ENCODE data around the gene ALB.

Gene ALB

DNA sequence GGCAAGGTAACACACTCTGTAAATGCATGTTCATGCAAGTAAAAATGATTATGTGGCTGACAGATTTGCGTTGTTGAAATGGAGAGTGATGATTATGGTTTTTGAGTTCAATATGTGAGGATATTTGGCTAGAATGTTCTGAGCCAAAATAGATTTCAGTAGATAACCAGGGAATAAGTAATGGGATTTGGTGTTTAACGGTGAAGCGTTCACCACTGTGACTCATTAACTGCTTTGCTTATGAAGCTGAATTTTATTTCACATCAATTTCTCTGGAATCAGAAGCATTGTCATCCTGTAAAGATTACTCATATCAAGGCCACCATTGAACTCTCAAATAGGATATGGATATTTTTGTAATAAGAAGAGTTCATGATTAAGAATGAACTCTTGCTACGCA is 43.6 kb downstream of the ALB start:
- DNase-seq (ENCODE audit: extremely low read depth, low read depth), result no peak
- no peak for TF ChIP-seq CTCF (IDR thresholded peaks at IDR 0.05; ENCODE audit: low read depth, low read length, missing control alignments)
- H3K4me3 ChIP-seq (replicated peaks; ENCODE audit: low read depth, low read length), result no peak overlapping the region

DNA sequence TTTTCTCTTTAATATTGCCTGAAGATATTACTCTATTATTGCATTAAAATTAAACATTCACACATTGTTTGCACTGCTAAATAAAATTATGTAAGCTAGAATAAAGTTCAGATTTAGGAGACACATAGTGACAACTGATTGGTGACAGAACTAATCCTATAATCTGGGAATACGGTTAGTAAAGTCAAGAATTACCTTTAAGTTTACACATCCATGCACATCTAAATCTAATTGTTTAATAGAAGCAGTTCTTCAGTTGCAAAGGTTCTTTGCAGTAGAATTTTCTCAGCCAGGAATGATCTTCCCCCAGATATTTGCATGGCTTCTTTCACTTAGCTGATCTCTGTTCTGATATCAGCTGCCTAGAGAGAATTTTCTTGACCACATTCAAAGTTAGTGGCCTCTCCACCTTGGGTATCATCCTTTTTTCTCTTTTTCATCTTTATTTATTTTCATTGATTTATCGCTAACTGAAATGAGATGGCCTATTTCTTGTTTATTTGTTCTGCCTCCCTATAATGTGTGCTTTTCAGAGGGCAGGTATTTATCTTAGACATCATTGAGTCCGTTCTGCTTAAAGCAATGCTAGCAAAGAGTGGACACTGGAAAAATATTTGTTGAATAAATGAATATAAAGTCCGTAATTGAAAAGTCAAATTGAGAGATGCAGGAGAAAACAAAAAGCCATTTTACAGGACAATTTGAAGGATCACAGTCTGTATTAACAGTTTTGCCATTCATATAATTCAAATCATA is 44.5 kb downstream of the ALB start:
- no peak for DNase-seq (ENCODE audit: extremely low read depth, low read depth)
- TF ChIP-seq CTCF (IDR thresholded peaks at IDR 0.05; ENCODE audit: low read depth, low read length, missing control alignments), result no peak
- H3K4me3 ChIP-seq (replicated peaks; ENCODE audit: low read depth, low read length), result no peak overlapping the region

DNA sequence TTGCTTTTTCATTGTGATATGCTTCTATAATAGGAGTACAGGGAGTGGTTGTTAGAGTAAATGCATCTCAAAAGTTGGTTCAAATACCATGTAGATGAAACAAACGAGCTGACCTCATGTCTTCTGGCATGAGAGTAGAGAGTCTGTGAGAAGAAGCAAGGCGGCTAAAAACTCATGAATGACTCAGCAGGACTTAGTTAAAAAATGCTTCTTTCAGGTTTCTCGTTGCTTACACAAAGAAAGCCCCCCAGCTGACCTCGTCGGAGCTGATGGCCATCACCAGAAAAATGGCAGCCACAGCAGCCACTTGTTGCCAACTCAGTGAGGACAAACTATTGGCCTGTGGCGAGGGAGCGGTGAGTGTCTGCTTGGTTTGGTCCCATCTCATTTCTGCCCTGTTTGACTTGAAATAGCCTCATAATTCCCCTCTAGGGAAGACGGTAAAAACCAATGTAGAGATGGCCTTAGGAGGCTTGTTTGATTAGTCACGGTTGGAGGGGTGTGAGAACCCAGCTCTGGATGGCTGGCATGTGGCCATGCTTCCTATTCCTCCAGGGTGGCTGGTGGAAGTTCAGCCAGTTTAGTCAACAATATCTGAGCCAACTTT is 46.4 kb downstream of the ALB start:
- no peak for TF ChIP-seq CTCF (IDR thresholded peaks at IDR 0.05; ENCODE audit: low read depth, low read length, missing control alignments)
- no peak overlapping the region for H3K4me3 ChIP-seq (replicated peaks; ENCODE audit: low read depth, low read length)
- DNase-seq (ENCODE audit: extremely low read depth, low read depth), result no peak

DNA sequence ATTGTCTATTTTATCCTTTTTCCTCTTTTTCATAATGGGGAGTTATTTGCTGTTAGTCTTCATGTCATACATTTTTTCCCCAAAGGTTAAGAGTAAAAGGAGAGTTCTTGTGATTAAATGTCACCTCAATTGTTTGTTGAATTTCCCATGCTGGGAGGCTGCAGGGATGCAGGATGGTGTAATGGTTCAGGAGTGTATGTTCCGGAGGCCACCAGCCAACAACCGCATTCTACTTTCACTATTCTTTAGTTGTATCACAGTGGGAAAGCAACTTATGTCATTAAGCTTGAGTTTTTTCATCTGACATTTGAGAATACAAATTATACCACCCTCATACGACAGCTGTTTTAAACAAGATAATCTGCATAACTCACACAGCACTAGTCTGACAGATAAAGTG is 47.3 kb downstream of the ALB start:
- H3K4me3 ChIP-seq (replicated peaks; ENCODE audit: low read depth, low read length), result no peak overlapping the region
- no peak for DNase-seq (ENCODE audit: extremely low read depth, low read depth)
- TF ChIP-seq CTCF (IDR thresholded peaks at IDR 0.05; ENCODE audit: low read depth, low read length, missing control alignments), result no peak

GRCh38 chr4:73451981-73452747 is 48.1 kb downstream of the ALB start:
- DNase-seq (ENCODE audit: extremely low read depth, low read depth), result no peak
- H3K4me3 ChIP-seq (replicated peaks; ENCODE audit: low read depth, low read length), result no peak overlapping the region
- no peak for TF ChIP-seq CTCF (IDR thresholded peaks at IDR 0.05; ENCODE audit: low read depth, low read length, missing control alignments)

- no peak overlapping the region for H3K4me3 ChIP-seq (replicated peaks; ENCODE audit: low read depth, low read length)
Measured at GRCh38 chr4:73452953-73453700, 49.0 kb downstream of the ALB start.

More at GRCh38 chr4:73452953-73453700, 49.0 kb downstream of the ALB start:
- TF ChIP-seq CTCF (IDR thresholded peaks at IDR 0.05; ENCODE audit: low read depth, low read length, missing control alignments), result no peak
- DNase-seq (ENCODE audit: extremely low read depth, low read depth), result no peak

All from HFF-Myc (cell line).